Upper lobe of right lung (tissue), 1 donor: Measurements from ENCODE around the gene E2F3. TPM values are rescaled to one million over a fixed set of nuclear protein-coding genes. Genes with fewer than 3 reads are reported as not detected.
"Not testable (repeated sequence)": the region's sequence is repeated elsewhere in the genome, so short reads cannot be mapped to it uniquely, and the experiment has no call there.

Experiments used
- ATAC-seq: fragments of 200-7000 bp; cut with Tn5 transposase; one replicate; pipeline ENCODE4 v1.9.1; 2020; ENCODE audit warnings: mild to moderate bottlenecking, moderate library complexity
- DNase-seq: peaks from one replicate; pipeline ENCODE4 v3.0.0-alpha.2; 2020
- H3K27ac ChIP-seq: fragments of 200-600 bp; one replicate; pipeline ENCODE4 v1.8.0; 2022
- H3K27me3 ChIP-seq: fragments of 200-600 bp; one replicate; pipeline ENCODE4 v1.8.0; 2022; ENCODE audit warnings: mild to moderate bottlenecking
- H3K36me3 ChIP-seq: fragments of 200-600 bp; one replicate; pipeline ENCODE4 v1.8.0; 2022
- H3K4me1 ChIP-seq: fragments of 200-600 bp; one replicate; pipeline ENCODE4 v1.8.0; 2022
- H3K4me3 ChIP-seq: fragments of 200-600 bp; one replicate; pipeline ENCODE4 v1.8.0; 2022; ENCODE audit warnings: mild to moderate bottlenecking
- H3K9me3 ChIP-seq: fragments of 200-600 bp; one replicate; pipeline ENCODE4 v1.8.0; 2022
- CTCF ChIP-seq: fragments of 200-600 bp; IDR thresholded peaks from one replicate; pipeline ENCODE4 v1.8.0; 2022; ENCODE audit warnings: antibody characterized with exemption
- intact Hi-C: fragments of 100-400 bp; cut with DNase I; formaldehyde crosslinking; loops from one replicate; pipeline ENCODE4 v1.11.0; 2022
- total RNA-seq: library from RNA; stranded (reverse); fragmentation: NEBNext Ultra II Directional; extraction: Animal tissue kit (Norgen Biotek cat#: 25700); gene quantifications from one replicate; pipeline ENCODE4 v1.2.1, GENCODE V29; 2021
- donor health status: DM: no; HTN: yes; CAD: no; lungs with severe emphysema.

E2F3 gene
- total RNA-seq, 1 donor from 2014 or later, result 7.8 TPM

- no peak for TF ChIP-seq CTCF
- intact Hi-C loops, result no loop called here
- no peaks in the 10 kb centered on the region for H3K9me3 ChIP-seq
- H3K27ac ChIP-seq, result no peak overlapping the region
- ATAC-seq, result no peak
- DNase-seq, result no peak
- no peaks in the 10 kb centered on the region for H3K27me3 ChIP-seq
- no peak overlapping the region for H3K4me3 ChIP-seq
- H3K36me3 ChIP-seq, result no peaks in the 10 kb centered on the region
- H3K4me1 ChIP-seq, result no peaks in the 10 kb centered on the region
These were observed 61.7 kb downstream of the E2F3 start for GRCh38 chr6:20463396-20463795.

- Histone ChIP-seq H3K4me3 (no peak overlapping the region), H3K27ac (no peak overlapping the region), H3K36me3 (no peaks in the 10 kb centered on the region), H3K27me3 (no peaks in the 10 kb centered on the region), H3K9me3 (no peaks in the 10 kb centered on the region), H3K4me1 (no peaks in the 10 kb centered on the region)
- ATAC-seq (no peak), DNase-seq (no peak)
- TF ChIP-seq CTCF, result no peak
- intact Hi-C loops, result no loop called here
These were observed 62.4 kb downstream of the E2F3 start for GRCh38 chr6:20464041-20464440.

GRCh38 chr6:20464847-20465246 is 63.2 kb downstream of the E2F3 start:
- DNase-seq (no peak), ATAC-seq (no peak)
- TF ChIP-seq CTCF, result no peak
- Histone ChIP-seq H3K27me3 (no peaks in the 10 kb centered on the region), H3K4me1 (no peaks in the 10 kb centered on the region), H3K4me3 (no peak overlapping the region), H3K9me3 (no peaks in the 10 kb centered on the region), H3K36me3 (no peaks in the 10 kb centered on the region), H3K27ac (no peak overlapping the region)
- intact Hi-C loops, result no loop called here

GRCh38 chr6:20465616-20466015 is 63.9 kb downstream of the E2F3 start:
- intact Hi-C loops, H3K4me1 ChIP-seq, H3K9me3 ChIP-seq, H3K27me3 ChIP-seq, H3K4me3 ChIP-seq, H3K27ac ChIP-seq, H3K36me3 ChIP-seq, DNase-seq, ATAC-seq: not testable (repeated sequence)

- Histone ChIP-seq H3K4me1 (no peaks in the 10 kb centered on the region), H3K27me3 (no peaks in the 10 kb centered on the region), H3K27ac (no peak overlapping the region), H3K36me3 (no peaks in the 10 kb centered on the region), H3K9me3 (no peaks in the 10 kb centered on the region), H3K4me3 (no peak overlapping the region)
- DNase-seq (no peak), ATAC-seq (no peak)
- no peak for TF ChIP-seq CTCF
- intact Hi-C loops, result no loop called here
These were observed 65.8 kb downstream of the E2F3 start for GRCh38 chr6:20467437-20467836.

GRCh38 chr6:20468209-20468608 is 66.5 kb downstream of the E2F3 start:
- TF ChIP-seq CTCF, result no peak
- no peaks in the 10 kb centered on the region for H3K27me3 ChIP-seq
- H3K4me1 ChIP-seq, result no peaks in the 10 kb centered on the region
- no peak overlapping the region for H3K27ac ChIP-seq
- H3K36me3 ChIP-seq, result no peaks in the 10 kb centered on the region
- no peak overlapping the region for H3K4me3 ChIP-seq
- intact Hi-C loops, result no loop called here
- DNase-seq (no peak), ATAC-seq (no peak)
- H3K9me3 ChIP-seq, result no peaks in the 10 kb centered on the region
